HepG2 (cell line): ENCODE data around the gene MGMT.

Source experiments
- MXD4 ChIP-seq: IDR thresholded peaks from 2 replicates; pipeline ENCODE4 v1.6.1; 2016; ENCODE audit warnings: mild to moderate bottlenecking, missing biosample characterization, missing genetic modification reagents
- POLR2AphosphoS5 ChIP-seq: IDR thresholded peaks from 2 replicates; pipeline ENCODE4 v1.6.1; 2012; ENCODE audit warnings: low read depth, low read length
- TAF1 ChIP-seq: sonication (generic); formaldehyde crosslinking; IDR thresholded peaks from 2 replicates; pipeline ENCODE4 v1.4.0; 2020; ENCODE audit warnings: missing genetic modification reagents
- ZBTB43 ChIP-seq: sonication (generic); formaldehyde crosslinking; conservative IDR thresholded peaks from 2 replicates; pipeline ENCODE4 v1.4.0; 2020; ENCODE audit warnings: missing genetic modification reagents
- ZNF713 ChIP-seq: sonication (generic); formaldehyde crosslinking; IDR thresholded peaks from 2 replicates; pipeline ENCODE4 v1.4.0; 2020; ENCODE audit warnings: mild to moderate bottlenecking, missing genetic modification reagents

DNA sequence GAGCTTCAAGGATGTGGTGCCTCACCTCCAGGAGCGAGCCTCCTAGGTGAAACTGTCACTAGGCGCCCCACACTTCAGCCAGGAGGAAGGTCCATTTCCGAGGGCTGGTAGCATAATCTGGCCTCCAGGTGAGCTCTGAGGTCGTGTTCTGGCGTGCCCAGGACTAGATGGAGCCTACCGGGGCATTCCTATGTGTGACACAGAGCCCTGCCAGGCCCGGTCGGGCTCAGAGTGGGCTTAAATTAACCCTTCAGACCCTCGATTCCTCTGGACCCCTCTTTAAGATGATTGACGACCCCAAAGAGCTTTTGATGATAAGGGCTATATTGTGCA, 263.9 kb downstream of the MGMT start:
- TF ChIP-seq ZBTB43 (CRISPR knock-in tag) (no peak), TAF1 (CRISPR knock-in tag) (no peak), ZNF713 (CRISPR knock-in tag) (no peak), POLR2AphosphoS5 (no peak), MXD4 (no peak)
